Fibroblast of the aortic adventitia (primary cell): ENCODE results near the gene TUBGCP4. TPM values are rescaled to one million over a fixed set of nuclear protein-coding genes. Genes with fewer than 3 reads are reported as not detected.
"Not testable (repeated sequence)": the region's sequence is repeated elsewhere in the genome, so short reads cannot be mapped to it uniquely, and the experiment has no call there.

ENCODE experiments used
- DNase-seq: peaks from one replicate; pipeline ENCODE4 v3.0.0-alpha.2; 2010; ENCODE audit warnings: low read depth
- H3K4me3 ChIP-seq: 2 replicates; pipeline ENCODE4 v1.5.1; 2011; ENCODE audit warnings: low read depth, mild to moderate bottlenecking, control low read depth, low read length, moderate library complexity
- total RNA-seq: library from RNA; depleted of rRNA; stranded (reverse); fragments of >200 nt; gene quantifications from 2 replicates; pipeline ENCODE4 v1.2.3, GENCODE V29; 2012; ENCODE audit warnings: low replicate concordance
- TF ChIP-seq, protein P1 (sequence below): IDR thresholded peaks from 2 replicates; pipeline ENCODE4 v1.5.1; 2011; ENCODE audit warnings: mild to moderate bottlenecking, low read length, control low read depth, inconsistent platforms; ENCODE audit not compliant: insufficient read depth

TUBGCP4 gene
- total RNA-seq, 1 donor = 10.7 TPM

DNA sequence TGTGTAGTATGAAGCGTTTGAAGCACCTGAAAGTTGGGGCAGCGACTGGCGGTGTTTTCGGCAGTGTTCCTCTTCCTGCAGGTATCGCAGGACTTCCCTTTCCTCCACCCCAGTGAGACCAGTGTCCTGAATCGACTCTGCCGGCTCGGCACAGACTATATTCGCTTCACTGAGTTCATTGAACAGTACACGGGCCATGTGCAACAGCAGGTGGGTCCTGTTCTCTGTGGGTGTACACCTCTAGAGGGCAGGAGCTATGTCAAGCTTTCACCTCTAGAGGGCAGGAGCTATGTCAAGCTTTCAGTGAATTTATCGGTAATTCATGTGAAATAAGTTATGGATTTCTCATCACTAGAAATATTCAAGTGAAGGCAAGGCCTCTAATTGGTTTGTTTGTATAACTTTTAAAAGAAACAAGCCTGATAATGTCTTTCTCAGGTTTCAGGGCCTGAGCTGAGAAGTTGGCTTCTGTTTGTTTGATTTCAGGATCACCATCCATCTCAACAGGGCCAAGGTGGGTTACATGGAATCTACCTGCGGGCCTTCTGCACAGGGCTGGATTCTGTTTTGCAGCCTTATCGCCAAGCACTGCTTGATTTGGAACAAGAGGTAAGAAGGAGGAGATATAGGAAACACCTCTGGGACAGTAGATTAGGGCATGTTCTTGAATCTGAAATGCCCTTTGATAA lies 5.3 kb downstream of the TUBGCP4 start:
- TF ChIP-seq, protein P1, sequence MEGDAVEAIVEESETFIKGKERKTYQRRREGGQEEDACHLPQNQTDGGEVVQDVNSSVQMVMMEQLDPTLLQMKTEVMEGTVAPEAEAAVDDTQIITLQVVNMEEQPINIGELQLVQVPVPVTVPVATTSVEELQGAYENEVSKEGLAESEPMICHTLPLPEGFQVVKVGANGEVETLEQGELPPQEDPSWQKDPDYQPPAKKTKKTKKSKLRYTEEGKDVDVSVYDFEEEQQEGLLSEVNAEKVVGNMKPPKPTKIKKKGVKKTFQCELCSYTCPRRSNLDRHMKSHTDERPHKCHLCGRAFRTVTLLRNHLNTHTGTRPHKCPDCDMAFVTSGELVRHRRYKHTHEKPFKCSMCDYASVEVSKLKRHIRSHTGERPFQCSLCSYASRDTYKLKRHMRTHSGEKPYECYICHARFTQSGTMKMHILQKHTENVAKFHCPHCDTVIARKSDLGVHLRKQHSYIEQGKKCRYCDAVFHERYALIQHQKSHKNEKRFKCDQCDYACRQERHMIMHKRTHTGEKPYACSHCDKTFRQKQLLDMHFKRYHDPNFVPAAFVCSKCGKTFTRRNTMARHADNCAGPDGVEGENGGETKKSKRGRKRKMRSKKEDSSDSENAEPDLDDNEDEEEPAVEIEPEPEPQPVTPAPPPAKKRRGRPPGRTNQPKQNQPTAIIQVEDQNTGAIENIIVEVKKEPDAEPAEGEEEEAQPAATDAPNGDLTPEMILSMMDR = peak; percentile 91
- DNase-seq = peak; percentile 50
- H3K4me3 ChIP-seq = no peak overlapping the region

DNA sequence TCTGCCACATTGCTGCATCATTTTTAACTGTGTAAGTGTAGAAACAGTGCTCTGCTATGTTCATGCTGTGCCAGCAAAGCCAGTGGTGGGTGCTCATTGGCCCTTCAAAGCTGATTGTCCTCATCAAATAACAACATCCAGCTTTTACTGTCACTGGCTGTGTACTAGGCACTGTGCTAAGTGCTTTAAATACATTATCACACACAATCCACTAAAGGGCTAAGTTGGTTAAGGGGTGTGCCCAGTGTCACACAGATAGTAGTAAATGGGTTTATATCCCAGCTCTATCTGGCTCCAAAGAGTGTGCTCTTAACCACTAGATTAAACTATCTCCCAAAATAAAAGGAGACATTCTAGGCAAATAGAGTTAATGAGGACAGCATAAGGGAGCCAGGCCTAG lies 7.7 kb downstream of the TUBGCP4 start:
- H3K4me3 ChIP-seq = no peak overlapping the region
- no peak for DNase-seq
- TF ChIP-seq, protein P1 = no peak

DNA sequence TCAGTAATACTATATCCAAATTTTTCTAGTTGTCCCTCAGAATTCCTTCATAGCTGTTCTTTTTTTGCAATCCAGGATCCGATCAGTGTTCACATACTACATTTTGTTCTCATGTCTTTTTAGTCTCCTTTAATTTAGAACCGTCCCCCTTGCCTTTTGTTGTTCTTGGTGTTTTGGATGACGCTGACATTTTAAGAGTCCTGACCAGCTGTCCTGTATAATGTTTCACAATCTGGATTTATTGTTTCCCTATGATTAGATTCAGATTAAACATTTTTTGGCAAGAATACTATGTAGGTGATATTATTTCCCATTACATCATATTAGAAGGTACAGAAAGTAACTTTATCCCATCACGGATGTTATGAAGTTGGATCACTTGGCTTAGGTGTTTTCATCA lies 11.4 kb downstream of the TUBGCP4 start:
- H3K4me3 ChIP-seq = no peak overlapping the region
- no peak for DNase-seq
- TF ChIP-seq, protein P1 = no peak

DNA sequence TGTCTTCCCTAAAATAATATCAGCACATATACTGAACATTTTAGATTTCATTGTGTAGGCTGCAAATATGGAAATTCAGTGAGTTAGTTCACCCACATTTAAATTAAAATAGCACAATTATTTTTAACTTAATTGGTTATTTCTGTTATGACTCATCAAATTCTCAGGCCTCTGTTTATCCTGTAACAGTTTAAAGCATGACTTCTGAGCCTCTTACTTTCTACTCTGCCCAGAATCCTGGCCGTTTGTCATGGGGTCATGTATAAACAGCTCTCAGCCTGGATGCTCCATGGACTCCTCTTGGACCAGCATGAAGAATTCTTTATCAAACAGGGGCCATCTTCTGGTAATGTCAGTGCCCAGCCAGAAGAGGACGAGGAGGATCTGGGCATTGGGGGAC lies 12.2 kb downstream of the TUBGCP4 start:
- H3K4me3 ChIP-seq = no peak overlapping the region
- no peak for DNase-seq
- TF ChIP-seq, protein P1 = no peak

DNA sequence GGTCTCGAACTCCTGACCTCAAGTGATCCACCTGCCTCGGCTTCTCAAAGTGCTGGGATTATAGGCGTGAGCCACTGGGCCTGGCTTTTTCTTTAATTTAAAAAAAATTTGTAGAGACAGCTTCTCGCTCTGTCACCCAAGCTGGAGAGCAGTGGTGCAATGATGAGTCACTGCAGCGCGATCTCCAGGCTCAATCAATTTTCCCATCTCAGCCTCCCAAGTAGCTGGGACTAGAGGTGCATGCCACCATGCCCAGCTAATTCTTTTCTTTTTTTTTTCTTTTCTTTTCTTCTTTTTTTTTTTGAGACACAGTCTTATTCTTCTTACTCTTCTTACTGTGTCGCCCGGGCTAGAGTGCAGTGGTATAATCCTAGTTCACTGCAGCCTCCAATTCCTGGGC lies 19.8 kb downstream of the TUBGCP4 start:
- TF ChIP-seq, protein P1 = no peak
- H3K4me3 ChIP-seq = no peak overlapping the region
- DNase-seq = no peak

DNA sequence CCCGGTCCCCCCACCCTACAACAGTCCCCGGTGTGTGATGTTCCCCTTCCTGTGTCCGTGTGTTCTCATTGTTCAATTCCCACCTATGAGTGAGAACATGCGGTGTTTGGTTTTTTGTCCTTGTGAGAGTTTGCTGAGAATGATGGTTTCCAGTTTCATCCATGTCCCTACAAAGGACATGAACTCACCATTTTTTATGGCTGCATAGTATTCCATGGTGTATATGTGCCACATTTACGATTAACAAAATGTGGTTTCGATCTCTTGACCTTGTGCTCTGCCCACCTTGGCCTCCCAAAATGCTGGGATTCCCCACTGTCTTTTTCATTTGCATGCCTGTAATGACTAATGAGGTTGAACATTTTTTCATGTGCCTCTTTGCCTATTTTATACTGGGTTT lies 22.7 kb downstream of the TUBGCP4 start:
- DNase-seq, H3K4me3 ChIP-seq: not testable (repeated sequence)

DNA sequence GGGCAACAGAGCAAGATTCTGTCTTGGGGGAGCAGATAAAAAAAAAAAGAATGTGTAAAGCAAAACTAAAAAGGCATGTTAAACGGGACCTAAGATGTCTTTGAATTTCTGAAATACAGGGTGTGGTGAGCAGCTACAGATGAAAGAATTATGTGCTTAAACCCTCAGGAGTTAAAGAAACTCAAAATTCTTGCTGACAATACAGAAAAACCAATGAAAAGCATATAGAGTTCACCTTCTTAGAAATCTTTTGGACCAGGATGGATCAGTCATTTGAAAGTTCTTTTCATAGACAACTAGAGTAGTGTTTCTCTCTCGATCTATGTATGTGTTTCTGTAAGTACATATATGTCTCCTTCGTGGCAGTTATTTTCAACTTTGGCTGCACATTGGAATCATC lies 31.4 kb downstream of the TUBGCP4 start:
- TF ChIP-seq, protein P1 = no peak
- no peak overlapping the region for H3K4me3 ChIP-seq
- DNase-seq = no peak
